GM18505 (cell line): Measurements from ENCODE around the gene OPRD1.
"Not testable (repeated sequence)": the region's sequence is repeated elsewhere in the genome, so short reads cannot be mapped to it uniquely, and the experiment has no call there.

Experiments
- ATAC-seq: cut with Tn5 transposase; IDR thresholded peaks from one replicate; pipeline ENCODE4 v1.9.1; 2021; ENCODE audit not compliant: unreplicated experiment
- POLR2A ChIP-seq: IDR thresholded peaks from 4 replicates; pipeline ENCODE4 v1.6.1; 2011; ENCODE audit warnings: borderline replicate concordance; ENCODE audit not compliant: insufficient read depth, insufficient read length; ENCODE audit errors: extremely low read depth

The OPRD1 gene

DNA sequence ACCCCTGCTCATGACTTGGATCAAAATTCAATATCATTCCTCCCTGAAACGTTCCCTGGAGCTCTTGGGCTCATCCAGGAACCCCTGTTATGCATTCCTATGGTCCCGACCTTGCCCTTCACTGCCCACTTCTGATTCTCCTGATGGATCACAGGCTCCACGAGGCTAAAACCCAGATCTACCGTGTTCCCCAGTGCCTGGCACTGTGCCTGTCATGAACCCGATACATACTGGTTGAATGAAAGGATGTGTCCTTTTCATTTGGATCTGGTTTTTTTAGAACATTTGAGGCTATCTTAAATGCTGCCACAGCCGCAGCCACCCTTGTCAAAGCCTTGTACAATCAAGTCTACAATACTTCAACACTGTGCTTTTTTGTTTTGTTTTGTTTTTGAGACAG is 22.2 kb upstream of the OPRD1 start:
- TF ChIP-seq POLR2A: no peak
- ATAC-seq: no peak

DNA sequence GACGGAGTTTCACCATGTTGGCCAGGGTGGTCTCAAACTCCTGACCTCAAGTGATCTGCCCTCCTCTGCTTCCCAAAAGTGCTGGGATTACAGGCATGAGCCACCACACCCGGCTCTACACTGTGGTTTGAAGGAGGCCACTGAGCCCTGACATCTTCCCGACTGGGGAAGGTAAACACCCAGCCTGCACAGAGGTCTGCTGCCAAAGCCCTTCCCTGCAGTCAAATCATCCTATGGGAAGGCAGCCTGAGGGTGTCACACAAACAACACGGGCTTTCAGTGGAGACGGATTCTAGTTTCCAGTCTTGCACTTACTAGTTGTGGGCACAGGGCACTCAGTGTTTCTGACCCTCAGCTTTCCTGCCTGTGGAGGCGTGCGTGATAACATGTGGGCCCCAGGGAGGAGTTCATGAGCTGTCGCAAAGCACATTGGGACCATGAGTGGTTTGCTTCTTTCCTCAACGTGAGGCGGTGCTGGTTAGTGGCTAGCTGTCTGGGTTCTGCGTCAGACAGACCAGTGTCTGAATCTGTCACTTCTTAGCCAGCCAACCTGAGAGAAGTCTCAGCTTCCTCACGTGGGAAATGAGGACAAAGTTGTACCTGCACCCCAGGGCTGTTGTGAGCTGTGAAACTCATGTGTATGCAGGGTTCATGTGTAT is 21.5 kb upstream of the OPRD1 start:
- TF ChIP-seq POLR2A: no peak
- ATAC-seq: no peak

DNA sequence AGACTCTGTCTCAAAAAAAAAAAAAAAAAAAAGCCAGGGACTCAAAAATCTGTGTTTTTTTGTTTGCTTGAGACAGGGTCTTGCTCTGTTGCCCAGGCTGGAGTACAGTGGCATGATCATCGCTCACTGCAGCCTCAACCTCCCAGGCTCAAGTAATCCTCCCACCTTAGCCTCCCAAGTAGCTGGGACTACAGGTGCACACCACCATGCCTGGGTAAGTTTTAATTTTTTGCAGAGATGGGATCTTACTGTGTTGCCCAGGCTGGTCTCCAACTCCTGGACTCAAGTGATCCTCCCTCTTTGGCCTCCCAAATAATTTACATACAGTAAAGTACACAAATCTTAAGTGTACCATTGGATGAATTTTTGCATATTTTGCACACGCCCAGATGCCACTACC is 20.0 kb upstream of the OPRD1 start:
- not testable (repeated sequence) for ATAC-seq

DNA sequence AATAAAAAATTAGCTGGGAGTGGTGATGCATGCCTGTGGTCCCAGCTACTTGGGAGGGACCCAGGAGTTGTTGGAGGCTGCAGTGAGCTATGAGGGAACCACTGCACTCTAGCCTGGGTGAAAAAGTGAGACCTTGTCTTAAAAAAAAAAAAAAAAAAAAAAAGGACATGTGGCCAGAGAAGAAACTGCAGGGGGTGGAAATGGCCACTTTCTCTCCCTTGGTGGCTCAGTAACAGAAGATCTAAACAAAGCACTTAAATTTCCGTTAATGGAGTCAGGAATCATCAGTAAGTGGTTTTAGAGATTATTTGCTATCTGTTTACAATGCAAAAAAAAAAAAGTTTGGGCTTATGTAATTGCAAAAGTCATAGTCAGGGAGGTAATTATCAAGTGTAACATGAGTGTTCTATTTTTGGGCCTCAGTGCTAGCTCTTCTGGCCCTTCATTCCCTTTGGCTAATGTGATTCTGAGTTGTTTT is 19.3 kb upstream of the OPRD1 start:
- TF ChIP-seq POLR2A: no peak
- ATAC-seq: no peak

DNA sequence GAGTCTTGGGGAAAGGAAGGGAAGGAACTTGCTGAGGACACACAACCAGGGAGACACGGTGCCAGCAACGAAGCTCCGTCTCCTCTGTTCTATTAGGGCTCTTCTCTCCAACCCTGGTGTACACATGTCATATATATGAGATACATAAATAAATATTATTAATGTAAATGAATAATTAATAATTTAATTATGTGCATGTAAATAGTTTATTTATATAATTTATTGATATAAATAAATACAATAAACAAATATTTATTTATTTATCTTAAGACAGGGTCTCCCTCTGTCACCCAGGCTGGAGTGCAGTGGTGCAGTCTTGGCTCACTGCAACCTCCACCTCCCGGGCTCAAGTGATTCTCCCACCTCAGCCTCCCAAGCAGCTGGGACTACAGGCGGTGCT is 17.4 kb upstream of the OPRD1 start:
- ATAC-seq: not testable (repeated sequence)

DNA sequence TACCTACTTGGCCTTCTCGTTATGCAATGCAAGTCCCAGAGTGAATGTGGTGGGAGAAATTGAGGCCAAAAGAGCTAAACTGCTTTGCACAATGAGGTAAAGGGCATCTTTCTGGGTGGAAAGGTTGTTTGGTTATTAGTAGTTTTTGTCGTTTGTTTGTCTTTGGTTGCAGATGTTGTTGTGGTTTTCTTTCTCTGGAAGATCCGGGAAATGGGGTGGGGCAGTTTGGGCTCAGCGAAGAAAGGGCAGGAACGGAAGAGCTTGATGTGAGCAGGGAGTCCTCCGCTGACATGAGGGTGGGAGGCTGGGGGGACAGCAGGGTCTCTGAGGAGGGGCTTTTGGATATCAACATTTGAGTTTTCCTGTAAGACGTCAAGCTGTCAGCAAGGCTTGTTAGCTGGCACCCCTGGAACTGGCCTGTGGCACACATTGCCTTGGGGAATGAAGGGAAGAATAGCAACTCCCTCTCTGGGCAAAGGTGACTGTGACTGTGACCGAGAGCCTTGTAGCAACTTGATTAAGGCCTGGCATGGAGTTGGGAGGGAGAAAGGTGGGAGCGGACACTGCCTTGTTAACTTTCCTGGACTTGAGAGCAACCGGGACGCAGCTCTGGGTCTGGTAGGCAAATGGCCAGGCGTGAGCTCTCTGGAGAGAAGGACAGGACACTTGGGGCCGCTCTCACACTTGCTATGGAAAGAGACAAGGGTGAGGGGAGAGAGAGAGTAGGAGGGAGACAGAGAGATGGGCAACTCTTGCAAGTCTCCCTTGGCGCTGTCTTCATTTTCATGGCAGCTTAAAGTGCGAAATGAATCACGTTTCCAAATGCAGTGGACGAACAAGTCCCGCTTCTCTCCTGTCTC is 15.4 kb upstream of the OPRD1 start:
- no peak for TF ChIP-seq POLR2A
- no peak for ATAC-seq

DNA sequence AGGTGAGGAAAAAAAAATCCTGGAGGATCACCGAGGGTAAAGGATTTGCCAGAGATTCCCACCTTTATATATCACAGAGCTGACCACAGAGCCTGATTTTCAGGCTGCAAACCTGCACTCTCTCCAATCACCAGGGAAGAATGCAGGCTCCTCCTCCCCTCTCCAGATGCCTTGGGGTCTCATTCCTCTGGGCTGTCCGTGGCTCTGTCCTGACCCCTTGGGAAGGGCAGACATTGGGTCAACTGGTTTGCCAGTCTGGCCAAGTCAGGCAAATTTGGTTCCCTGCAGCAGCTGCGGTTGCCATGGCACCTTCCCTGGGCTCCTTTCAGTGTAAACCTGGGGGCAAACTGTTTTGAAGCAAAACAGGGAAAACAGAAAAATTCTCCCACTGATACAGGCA is 11.6 kb upstream of the OPRD1 start:
- no peak for ATAC-seq
- no peak for TF ChIP-seq POLR2A

DNA sequence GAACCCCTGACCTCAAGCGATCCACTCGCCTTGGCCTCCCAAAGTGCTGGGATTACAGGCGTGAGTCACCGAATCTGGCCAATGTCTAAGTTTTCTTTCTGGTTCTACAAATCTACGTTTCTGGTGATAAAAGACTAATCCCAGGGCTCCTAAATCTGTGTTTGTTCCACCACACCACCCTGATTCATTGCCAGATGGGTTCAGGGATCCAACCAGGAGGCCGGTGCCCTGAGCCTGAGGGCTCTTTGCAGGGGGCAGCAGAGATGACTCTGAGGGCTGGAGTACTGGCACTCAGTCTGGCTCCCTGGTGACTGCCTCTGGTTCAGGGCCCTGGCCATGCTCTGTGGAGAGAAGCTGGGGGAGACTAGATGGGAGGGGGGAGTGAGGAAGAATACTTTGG is 10.5 kb upstream of the OPRD1 start:
- no peak for TF ChIP-seq POLR2A
- no peak for ATAC-seq

DNA sequence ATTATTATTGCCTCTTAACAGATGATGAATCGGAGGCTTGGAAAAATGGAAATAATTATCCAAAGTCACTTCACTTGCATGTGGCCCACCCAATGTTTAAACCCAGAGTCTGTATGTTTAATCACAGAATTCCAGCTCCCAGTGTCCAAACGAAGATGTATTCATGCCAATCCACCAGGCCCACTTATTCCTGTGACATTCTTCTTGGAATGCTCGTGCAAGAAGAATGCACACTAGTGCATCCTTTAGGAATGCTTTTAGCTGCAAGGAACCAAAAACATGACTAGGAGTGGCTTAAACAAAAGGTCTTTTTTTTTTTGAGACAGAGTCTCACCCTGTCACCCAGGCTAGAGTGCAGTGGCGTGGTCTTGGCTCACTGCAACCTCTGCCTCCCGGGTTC is 8.9 kb upstream of the OPRD1 start:
- no peak for TF ChIP-seq POLR2A
- no peak for ATAC-seq

DNA sequence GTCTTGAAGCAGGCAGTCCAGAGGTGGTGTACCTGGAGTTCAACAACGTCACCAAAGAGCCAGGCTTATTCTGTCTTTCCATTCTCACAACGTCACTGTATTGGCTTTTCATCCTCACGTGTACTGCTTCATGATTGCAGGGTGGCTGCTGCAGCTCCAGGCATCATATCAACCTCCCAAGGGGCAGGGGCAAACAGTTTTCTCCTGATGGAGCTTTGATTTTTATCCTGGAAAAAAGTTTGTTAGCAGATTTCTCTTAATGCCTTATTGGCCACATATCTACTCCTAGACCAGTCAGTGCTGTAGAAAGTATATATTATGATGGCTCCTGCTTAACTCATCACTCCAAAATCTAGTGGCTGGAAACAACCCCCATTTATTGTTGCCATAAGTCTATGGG is 8.3 kb upstream of the OPRD1 start:
- ATAC-seq: no peak
- no peak for TF ChIP-seq POLR2A

DNA sequence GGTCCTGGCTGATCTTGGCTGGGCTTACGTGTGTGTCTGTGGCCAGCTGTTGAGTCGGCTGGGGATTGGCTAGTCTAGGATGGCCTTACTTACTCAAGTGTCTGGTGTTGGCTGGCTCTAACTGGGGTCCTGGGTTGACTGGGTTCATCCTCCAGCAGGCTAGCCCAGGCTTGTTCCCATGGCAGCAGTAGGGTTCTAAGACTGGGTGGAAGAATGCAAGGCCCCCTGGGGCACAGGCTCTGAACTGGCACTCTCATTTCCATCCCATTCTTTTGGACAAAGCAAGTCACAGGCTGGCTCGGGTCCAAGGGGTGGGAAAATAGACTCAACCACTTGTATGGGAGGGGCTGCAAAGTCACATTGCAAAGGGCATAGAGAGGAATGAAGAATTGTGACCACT is 7.9 kb upstream of the OPRD1 start:
- no peak for TF ChIP-seq POLR2A
- ATAC-seq: no peak

DNA sequence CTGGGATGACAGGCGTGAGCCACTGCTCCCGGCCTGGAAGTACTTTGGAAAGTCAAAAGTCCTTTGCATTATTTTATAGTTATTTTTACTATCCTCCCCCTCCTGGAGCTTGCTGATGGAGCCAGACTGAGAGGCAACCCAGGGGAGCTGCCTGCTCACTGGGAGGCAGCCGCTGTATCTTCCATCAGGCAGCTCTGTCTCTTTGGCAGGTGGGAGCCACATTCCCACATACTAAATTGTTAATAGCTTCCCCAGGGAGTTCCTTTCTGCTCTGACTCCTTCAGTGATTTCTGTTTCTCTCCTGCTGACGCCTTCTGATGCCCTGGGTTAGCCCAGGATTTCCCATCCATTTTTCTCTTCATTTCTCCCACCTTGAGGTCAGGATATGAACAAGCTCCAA is 4.9 kb upstream of the OPRD1 start:
- no peak for TF ChIP-seq POLR2A
- no peak for ATAC-seq

DNA sequence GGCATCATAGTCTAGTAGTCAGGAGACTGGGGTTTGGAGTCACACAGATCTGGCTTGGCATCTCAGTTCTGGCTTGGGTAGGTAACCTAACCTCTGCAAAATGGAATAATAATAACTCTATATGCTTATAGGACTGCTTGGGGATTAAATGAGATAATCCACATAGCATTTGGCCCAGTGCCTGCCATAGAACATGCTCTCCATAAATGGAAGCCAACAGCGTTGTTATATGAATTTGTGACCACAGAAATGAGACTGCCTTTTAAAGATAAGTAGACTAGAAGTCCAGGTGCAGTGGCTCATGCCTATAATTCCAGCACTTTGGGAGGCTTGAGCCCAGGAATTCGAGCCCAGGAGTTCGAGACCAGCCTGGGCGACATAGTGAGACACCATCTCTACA is 4.0 kb upstream of the OPRD1 start:
- TF ChIP-seq POLR2A: no peak
- no peak for ATAC-seq

DNA sequence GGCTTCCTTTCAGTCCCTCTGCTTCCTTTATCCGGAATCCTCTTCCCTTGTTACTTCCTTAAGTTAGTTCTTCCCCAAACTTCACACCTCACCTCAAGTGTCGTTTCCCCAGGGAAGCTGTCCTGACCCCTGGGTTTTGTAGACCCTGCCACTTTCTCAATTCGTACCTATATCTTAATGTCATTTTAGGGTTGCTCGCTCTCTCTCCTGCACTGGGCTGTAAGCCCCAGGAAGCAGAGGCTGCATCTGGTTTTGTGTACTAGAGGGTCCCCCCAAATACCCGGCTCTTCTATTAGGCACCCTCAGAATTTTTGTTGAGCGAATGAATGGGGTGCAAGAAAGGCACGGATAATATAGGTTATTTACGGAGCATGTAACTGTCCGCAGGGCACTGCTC is 603 bp upstream of the OPRD1 start:
- ATAC-seq: no peak
- TF ChIP-seq POLR2A: no peak
